GM21381 (cell line): ENCODE measurements around the gene TEX2.

ENCODE experiments used
- ATAC-seq: cut with Tn5 transposase; IDR thresholded peaks from one replicate; pipeline ENCODE4 v1.9.1; 2021; ENCODE audit warnings: mild to moderate bottlenecking, moderate library complexity; ENCODE audit not compliant: unreplicated experiment

Gene TEX2

DNA sequence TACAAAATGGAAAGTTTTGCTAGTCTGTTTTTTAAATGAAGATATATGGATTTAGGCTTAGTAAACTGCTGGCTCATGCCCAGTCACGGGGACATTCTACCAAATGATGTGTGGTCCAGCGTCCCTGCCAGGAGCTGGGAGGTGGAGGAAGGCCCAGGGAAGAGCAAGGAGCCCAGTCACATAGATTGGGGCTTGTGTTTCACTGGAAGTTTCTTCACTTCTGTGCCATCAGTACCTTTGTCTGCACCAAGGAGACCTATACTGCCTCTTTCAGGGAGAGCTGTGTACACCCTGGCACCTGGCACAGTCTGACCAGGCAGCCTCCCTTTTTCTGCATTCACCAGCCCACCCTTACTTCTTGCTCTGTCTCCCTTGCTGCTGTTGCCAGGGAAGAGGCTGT, 100.5 kb downstream of the TEX2 start:
- no peak for ATAC-seq

- no peak for ATAC-seq
These were observed 101.5 kb downstream of the TEX2 start for GRCh38 chr17:64161380-64162176.

GRCh38 chr17:64160378-64160777, 102.7 kb downstream of the TEX2 start:
- ATAC-seq = no peak

DNA sequence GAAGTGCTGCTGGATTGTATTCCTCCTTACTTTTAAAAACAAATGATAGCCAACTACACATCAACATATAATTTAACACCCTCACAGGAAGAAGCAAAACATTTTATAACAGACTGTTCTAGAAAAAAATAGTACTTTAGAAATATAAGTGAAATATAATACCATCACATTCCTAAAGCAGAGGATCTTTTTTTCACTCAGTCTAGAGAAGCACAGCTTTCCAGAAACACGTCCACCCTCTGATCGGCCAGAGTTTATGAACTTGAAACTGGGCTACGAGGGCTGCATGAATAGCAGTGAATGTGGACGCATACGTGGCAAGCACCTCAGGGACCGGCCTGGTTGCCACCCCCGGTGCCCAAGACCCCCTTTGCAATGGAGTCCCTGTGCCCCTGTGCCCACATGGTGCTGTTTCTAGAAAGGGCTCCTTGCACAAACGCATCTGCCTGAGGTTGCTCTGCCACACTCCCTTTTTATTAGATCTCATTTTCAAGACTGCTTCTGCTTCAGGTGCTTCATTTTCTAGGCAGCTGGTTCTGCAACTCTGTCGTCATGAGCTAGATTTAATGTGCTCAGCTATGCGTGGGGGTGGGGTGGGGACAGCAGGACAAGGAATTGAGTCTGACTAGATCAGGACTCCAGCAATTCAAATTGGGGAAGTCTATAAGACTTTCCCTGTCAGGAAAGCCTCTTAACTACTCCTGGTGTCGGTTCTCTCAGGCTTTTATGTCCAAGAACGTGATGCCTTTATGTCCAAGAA, 104.0 kb downstream of the TEX2 start:
- no peak for ATAC-seq

- ATAC-seq = no peak
These were observed 104.7 kb downstream of the TEX2 start for GRCh38 chr17:64158406-64158805.

DNA sequence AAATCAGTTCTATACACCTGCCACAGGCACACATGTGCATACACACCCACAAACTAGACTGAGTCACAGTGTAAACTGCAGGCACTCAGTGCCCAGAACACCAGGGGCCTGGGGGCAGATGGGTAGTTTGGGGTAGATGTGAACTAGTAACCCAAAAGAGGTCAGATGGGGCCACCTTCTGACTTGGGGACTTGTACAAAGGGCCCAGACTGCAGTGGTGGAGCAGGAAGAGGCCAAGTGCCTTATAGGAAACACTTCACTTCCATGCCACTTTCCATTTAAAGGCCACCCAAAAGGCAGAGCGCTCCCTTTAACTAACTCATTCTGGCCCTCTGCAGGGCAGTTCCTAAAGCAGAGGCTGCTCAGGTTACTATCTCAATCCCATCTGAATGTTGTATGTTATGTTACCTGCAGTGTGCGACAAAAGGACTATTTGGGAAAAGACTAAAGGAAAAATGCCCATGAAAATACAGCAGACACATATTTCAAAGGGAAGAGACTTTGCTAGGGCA, 105.3 kb downstream of the TEX2 start:
- no peak for ATAC-seq

DNA sequence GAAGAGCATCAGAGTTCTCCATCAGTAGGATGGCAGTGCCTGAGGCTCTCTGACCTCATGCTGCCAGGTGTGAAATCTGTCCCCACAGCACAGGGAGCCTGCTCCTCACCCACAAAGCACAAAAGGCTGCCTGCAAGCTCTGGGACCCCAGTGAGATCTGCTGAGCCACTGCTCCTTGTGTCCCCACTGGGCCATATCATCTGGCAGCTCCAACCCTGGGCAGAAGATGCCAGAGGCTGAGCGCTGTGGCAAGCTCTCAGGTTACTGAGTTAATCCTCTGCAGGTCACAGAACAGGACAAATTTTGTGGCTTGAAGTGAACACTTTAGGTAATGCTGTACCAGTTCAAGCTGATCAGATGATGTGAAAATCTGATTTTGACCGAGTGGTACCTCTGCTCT, 106.4 kb downstream of the TEX2 start:
- ATAC-seq = no peak

DNA sequence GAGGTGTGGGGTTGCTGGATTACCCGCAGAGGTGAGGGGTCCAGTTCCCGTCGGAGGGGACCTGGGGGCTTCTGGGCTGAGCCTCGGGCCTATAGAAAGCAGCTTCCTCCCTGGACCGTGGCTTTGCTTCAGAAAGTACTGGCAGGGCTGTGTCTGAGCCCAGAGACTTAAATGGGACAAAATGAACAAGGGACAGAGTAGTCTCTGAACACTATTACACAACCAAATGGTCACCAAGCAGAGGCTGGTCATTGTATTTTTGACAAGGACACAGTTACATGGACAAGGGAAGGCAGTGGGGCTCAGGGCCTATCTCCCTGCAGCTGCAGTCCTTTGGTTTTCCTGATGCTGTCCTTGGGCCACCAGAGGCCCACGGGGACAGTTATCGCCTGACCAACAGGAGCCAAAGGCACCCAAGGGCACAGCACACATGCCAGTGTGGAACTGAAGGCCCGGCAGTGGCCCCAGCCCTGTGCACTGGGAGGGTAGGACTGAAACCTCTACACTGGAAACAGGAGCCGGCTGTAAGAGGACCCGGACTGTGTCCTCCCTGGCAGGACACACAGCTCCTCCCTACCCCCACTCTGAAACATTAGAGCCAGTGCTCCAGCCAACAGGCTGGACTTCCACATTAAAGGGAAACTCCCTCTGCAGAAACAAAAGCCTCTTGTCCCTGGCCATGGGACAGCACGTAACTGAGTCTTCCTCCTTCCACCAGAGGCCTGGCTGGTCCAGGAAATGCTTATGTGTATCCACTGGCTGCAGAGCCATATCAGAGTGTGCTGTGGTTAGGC, 107.1 kb downstream of the TEX2 start:
- no peak for ATAC-seq

GRCh38 chr17:64155129-64155528, 107.9 kb downstream of the TEX2 start:
- no peak for ATAC-seq

GRCh38 chr17:64154717-64155116, 108.3 kb downstream of the TEX2 start:
- no peak for ATAC-seq

DNA sequence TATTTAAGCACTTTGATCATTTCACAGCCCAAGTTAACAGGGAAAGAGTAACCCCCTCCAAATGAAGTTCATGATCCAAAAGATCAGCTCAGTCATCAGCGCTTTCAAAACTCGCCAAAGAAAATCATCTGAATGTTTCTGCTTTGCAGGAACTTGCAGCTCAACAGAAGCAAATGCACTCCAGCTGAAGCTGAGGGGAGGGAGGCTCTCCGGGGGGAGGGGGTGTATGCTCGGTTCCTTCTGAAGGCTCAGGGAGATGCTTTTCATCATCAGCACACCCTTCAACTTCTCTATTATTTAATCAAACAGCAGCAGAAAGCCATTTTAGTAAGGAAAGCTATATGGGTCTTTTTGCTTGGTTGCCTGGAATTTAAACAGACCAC, 108.8 kb downstream of the TEX2 start:
- no peak for ATAC-seq

DNA sequence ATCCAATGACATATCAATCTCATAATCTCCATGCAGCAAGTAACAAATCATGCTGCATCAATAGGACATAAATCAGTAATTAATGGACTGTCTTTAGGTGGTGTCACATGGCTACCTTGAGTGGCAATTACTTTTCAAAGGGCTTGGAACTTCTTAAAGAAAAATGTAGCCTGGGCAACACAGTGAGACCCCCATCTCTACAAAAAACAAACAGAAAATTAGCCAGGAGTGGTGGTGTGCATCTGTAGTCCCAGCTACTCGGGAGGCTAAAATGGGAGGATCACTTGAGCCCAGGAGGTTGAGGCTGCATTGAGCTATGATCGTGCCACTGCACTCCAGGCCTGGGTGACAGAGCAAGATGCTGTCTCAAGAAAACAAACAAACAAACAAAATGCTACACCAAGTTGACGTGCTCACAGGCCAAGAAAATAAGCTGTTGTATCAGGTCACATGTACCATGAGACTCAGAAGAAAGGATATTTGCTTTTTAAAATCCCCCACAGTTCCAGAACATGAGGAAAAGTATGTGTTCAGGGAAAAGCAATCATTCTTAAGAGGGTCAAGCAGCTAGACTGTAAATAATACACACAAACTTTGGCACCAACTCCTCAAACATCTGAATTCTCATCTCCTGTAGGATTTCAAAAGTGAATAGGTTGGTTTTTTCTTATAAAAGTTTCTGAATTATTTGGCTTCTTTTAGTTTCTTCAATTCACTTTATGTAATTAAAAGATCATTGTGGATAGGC, 109.3 kb downstream of the TEX2 start:
- ATAC-seq = no peak

DNA sequence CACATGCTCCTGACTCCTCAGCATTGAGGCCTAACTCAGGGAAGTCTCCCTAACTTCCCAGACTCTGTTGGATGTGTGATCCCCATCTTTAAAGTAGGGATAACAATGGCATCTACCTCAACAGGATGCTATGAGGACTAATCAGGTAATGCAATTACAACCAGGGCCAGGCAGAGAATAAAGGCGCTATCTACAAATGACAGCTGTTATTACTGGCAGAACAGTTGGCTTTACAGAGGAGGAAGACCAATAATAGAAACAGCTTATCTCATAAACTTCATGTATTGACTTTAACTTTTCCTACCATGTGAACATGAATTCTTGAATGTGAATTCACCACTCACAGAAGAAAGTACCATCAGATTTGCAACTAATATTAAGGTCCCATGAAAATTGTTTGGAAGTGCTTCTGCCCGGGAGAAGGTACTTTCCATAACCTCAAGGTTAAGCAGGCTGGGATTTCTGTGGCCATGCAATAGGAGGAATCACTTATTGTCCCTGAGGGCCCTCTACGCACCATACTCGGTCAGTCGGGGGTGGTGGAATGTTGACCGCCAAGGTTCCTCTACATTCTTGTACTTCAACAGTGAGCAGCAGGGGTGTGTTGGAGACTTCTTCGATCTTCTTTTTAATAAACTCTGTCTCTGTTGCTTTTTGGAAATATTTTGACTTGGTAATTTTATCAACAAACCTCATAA, 110.5 kb downstream of the TEX2 start:
- ATAC-seq = no peak

DNA sequence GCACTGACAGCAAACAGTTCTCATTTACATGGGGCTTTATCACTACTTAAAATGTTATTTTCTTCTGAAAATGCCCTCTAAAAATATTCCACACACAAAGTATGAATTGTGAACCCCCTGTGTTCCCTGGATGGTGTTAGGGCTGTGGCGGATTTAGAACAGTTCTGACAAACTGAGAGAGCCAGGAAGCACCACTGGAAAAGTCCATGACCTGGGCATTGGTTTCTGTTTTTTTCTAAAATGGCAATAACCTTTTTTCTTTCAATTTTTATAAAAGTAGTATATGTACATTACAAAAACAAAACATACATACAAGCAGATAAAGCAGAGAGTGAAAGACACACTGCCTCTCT, 112.1 kb downstream of the TEX2 start:
- no peak for ATAC-seq

DNA sequence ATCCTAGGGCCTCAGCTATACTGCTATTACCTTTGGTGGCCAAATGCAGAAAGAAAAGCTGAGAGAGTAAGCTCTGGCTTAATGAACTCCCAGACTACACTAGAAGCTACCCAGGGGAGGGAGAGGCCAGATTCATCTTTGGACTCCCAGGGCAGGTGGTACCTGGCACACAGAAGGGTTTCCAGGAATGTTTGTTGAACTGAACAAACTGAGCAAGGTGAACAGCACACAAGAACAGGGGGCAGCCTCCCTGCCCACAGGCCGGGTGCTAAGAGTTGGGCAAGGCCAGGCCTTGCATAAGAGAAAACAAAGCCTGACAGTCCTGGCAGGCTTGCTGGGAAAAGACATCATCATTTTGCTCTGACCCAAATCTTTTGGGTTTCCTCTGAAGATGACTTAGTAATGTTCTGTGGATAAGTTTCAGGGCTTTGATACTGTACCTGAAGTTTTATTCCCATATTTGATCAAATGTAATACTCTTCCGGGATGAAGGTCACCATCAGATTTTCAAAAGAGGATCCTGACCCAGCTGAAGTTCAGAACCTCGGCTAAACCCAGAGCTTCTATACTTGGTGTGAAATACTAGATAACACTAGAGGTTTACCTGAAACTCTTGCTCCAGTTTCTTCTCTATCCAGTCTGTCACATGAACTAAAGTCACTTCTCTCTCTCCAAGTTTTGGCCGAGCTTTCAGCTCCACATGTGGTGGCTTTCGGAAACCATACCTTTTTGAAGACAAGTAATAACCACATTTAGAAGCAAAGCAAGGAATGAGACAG, 112.6 kb downstream of the TEX2 start:
- no peak for ATAC-seq

DNA sequence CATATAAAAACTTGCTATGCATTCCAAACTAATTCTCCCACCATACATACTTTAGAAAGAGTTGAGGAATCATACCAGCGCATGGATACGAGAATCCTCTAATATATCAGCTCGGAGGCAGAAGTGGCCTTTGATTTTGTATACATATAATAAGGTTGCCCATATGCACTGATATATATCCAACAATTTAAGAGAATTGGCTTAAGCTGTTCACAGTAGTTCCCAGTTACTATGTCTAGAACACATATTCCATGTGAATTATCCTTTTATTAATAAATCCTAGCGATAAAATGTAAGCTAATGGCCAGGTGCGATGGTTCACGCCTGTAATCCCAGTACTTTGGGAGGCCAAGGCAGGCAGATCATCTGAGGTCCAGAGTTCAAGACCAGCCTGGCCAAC, 113.9 kb downstream of the TEX2 start:
- ATAC-seq = no peak

- no peak for ATAC-seq
These were observed 114.4 kb downstream of the TEX2 start for GRCh38 chr17:64148699-64149098.

- ATAC-seq = no peak
These were observed 114.9 kb downstream of the TEX2 start for GRCh38 chr17:64148017-64148631.
